HepG2 (cell line): Measurements from ENCODE around the gene FHIT.

Experiments
- BRCA1 ChIP-seq: sonication (generic); formaldehyde crosslinking; IDR thresholded peaks from 2 replicates; pipeline ENCODE4 v1.4.0; 2020; ENCODE audit warnings: missing genetic modification reagents
- CBFB ChIP-seq: sonication (generic); formaldehyde crosslinking; IDR thresholded peaks from 2 replicates; pipeline ENCODE4 v1.4.0; 2020; ENCODE audit warnings: missing genetic modification reagents
- CTCF ChIP-seq: sonication (generic); formaldehyde crosslinking; IDR thresholded peaks from 2 replicates; pipeline ENCODE4 v1.5.0; 2020; ENCODE audit warnings: mild to moderate bottlenecking, missing genetic modification reagents, moderate library complexity
- HMG20B ChIP-seq: conservative IDR thresholded peaks from 2 replicates; pipeline ENCODE4 v1.6.1; 2016; ENCODE audit warnings: missing genetic modification reagents, missing compliant biosample characterization
- JUNB ChIP-seq: sonication (generic); formaldehyde crosslinking; IDR thresholded peaks from 2 replicates; pipeline ENCODE4 v1.8.0; 2022; ENCODE audit warnings: missing genetic modification reagents, mild to moderate bottlenecking, borderline replicate concordance
- MTA1 ChIP-seq: sonication (generic); formaldehyde crosslinking; IDR thresholded peaks from 2 replicates; pipeline ENCODE4 v1.4.0; 2020; ENCODE audit warnings: missing genetic modification reagents, mild to moderate bottlenecking, borderline replicate concordance
- MXI1 ChIP-seq: IDR thresholded peaks from 3 replicates; pipeline ENCODE4 v1.6.1; 2012; ENCODE audit warnings: low read depth, low read length, inconsistent platforms, borderline replicate concordance
- POLR2A ChIP-seq, 2 experiments: IDR thresholded peaks; 2 replicates each; pipeline ENCODE4 v1.6.1; 2011; ENCODE audit warnings: low read depth in 2 of 2, low read length in 2 of 2, mild to moderate bottlenecking in 1 of 2, moderate library complexity in 1 of 2; ENCODE audit not compliant: insufficient read depth in 1 of 2
- RBM39 ChIP-seq: fragments of 200-400 bp; formaldehyde crosslinking; IDR thresholded peaks from one replicate; pipeline ENCODE4 v1.6.1; 2018; ENCODE audit warnings: antibody characterized with exemption, mild to moderate bottlenecking, low read depth, low read length; ENCODE audit not compliant: poor library complexity, severe bottlenecking
- ZNF10 ChIP-seq: sonication (generic); formaldehyde crosslinking; IDR thresholded peaks from 2 replicates; pipeline ENCODE4 v1.4.0; 2020; ENCODE audit warnings: mild to moderate bottlenecking, low read depth, missing genetic modification reagents, borderline replicate concordance
- ZNF138 ChIP-seq: sonication (generic); formaldehyde crosslinking; IDR thresholded peaks from 2 replicates; pipeline ENCODE4 v1.5.0; 2020; ENCODE audit warnings: mild to moderate bottlenecking, low read depth, missing genetic modification reagents
- ZNF274 ChIP-seq: sonication (generic); formaldehyde crosslinking; IDR thresholded peaks from 2 replicates; pipeline ENCODE4 v1.5.1; 2020; ENCODE audit warnings: mild to moderate bottlenecking, missing genetic modification reagents
- ZNF83 ChIP-seq: sonication (generic); formaldehyde crosslinking; IDR thresholded peaks from 2 replicates; pipeline ENCODE4 v1.4.0; 2020; ENCODE audit warnings: missing genetic modification reagents, mild to moderate bottlenecking, borderline replicate concordance

GRCh38 chr3:60932170-60932569, 319.1 kb downstream of the FHIT start:
- TF ChIP-seq ZNF83 = no peak
- no peak for TF ChIP-seq CBFB (CRISPR knock-in tag)
- TF ChIP-seq HMG20B (CRISPR knock-in tag) = no peak
- TF ChIP-seq MTA1 (CRISPR knock-in tag) = no peak
- TF ChIP-seq BRCA1 (CRISPR knock-in tag) = no peak
- TF ChIP-seq JUNB = no peak
- no peak for TF ChIP-seq ZNF274 (CRISPR knock-in tag)
- no peak for TF ChIP-seq ZNF10 (CRISPR knock-in tag)
- TF ChIP-seq ZNF138 (CRISPR knock-in tag) = no peak
- TF ChIP-seq RBM39 = no peak
- no peak for TF ChIP-seq MXI1
- no peak for TF ChIP-seq POLR2A (IDR thresholded peaks at IDR 0.05; ENCODE audit: insufficient read depth in 1 of 2, low read depth in 2 of 2, low read length in 2 of 2)
- no peak for TF ChIP-seq CTCF (CRISPR knock-in tag)
